ENCODE measurements around the gene ST6GALNAC1. TPM values are rescaled to one million over a fixed set of nuclear protein-coding genes. Genes with fewer than 3 reads are reported as not detected.
A peak's percentile ranks its signal among the peaks of the same experiment; 100 is the strongest.

ST6GALNAC1 gene
- total RNA-seq, 1 donor from 2014 or later: not detected

- TF ChIP-seq CTCF (IDR thresholded peaks at IDR 0.05; ENCODE audit: insufficient read depth, low read length, poor library complexity, severe bottlenecking): no peak
Measured at GRCh38 chr17:76588182-76588581, 55.4 kb downstream of the ST6GALNAC1 start.

GRCh38 chr17:76586741-76587487, 56.6 kb downstream of the ST6GALNAC1 start:
- no peaks in the 10 kb centered on the region for H3K36me3 ChIP-seq (ENCODE audit: control insufficient read depth, insufficient read depth, low read length)
- DNase-seq (ENCODE audit: low read depth): no peak
- peaks cover 14% of the 10 kb centered on the region for H3K27me3 ChIP-seq (ENCODE audit: control insufficient read depth, insufficient read depth, low read length)
- TF ChIP-seq CTCF (IDR thresholded peaks at IDR 0.05; ENCODE audit: insufficient read depth, low read length, poor library complexity, severe bottlenecking): no peak
- no peak overlapping the region for H3K4me3 ChIP-seq (ENCODE audit: low read depth, low read length)

More at GRCh38 chr17:76588182-76588581, 55.4 kb downstream of the ST6GALNAC1 start:
- no peak for DNase-seq (ENCODE audit: low read depth)
- no peaks in the 10 kb centered on the region for H3K36me3 ChIP-seq (ENCODE audit: control insufficient read depth, insufficient read depth, low read length)
- no peak overlapping the region for H3K4me3 ChIP-seq (ENCODE audit: low read depth, low read length)
- peaks cover 14% of the 10 kb centered on the region for H3K27me3 ChIP-seq (ENCODE audit: control insufficient read depth, insufficient read depth, low read length)

GRCh38 chr17:76585649-76586593, 57.6 kb downstream of the ST6GALNAC1 start, which contains the start of gene ST6GALNAC2:
TSS of gene ST6GALNAC2 (minus strand) at chr17:76585860. CDS start at chr17:76585808, 52 bp downstream.
- no peak for DNase-seq (ENCODE audit: low read depth)

GRCh38 chr17:76585033-76585648, 58.4 kb downstream of the ST6GALNAC1 start:
- Histone ChIP-seq H3K36me3 (ENCODE audit: control insufficient read depth, insufficient read depth, low read length) (no peaks in the 10 kb centered on the region), H3K4me3 (ENCODE audit: low read depth, low read length) (peak overlapping the region; percentile 51), H3K27me3 (ENCODE audit: control insufficient read depth, insufficient read depth, low read length) (peaks cover 14% of the 10 kb centered on the region)
- no peak for DNase-seq (ENCODE audit: low read depth)
- TF ChIP-seq CTCF (IDR thresholded peaks at IDR 0.05; ENCODE audit: insufficient read depth, low read length, poor library complexity, severe bottlenecking): no peak

More at GRCh38 chr17:76585649-76586593, 57.6 kb downstream of the ST6GALNAC1 start, which contains the start of gene ST6GALNAC2:
- Histone ChIP-seq H3K27me3 (ENCODE audit: control insufficient read depth, insufficient read depth, low read length) (peaks cover 14% of the 10 kb centered on the region), H3K36me3 (ENCODE audit: control insufficient read depth, insufficient read depth, low read length) (no peaks in the 10 kb centered on the region), H3K4me3 (ENCODE audit: low read depth, low read length) (peak within 1 kb of the TSS; percentile 51)
- peak; percentile 28 for TF ChIP-seq CTCF (IDR thresholded peaks at IDR 0.05; ENCODE audit: insufficient read depth, low read length, poor library complexity, severe bottlenecking)

- H3K36me3 ChIP-seq (ENCODE audit: control insufficient read depth, insufficient read depth, low read length): no peaks in the 10 kb centered on the region
- peaks cover 14% of the 10 kb centered on the region for H3K27me3 ChIP-seq (ENCODE audit: control insufficient read depth, insufficient read depth, low read length)
- TF ChIP-seq CTCF (IDR thresholded peaks at IDR 0.05; ENCODE audit: insufficient read depth, low read length, poor library complexity, severe bottlenecking): no peak
- peak overlapping the region; percentile 51 for H3K4me3 ChIP-seq (ENCODE audit: low read depth, low read length)
- no peak for DNase-seq (ENCODE audit: low read depth)
Measured at GRCh38 chr17:76584427-76585032, 59.0 kb downstream of the ST6GALNAC1 start.
